Measurements from ENCODE around the gene USH2A. TPM values are rescaled to one million over a fixed set of nuclear protein-coding genes. Genes with fewer than 3 reads are reported as not detected.

USH2A gene
- total RNA-seq, 2 experiments from 2014 or later = not detected

- ATAC-seq (no peak), DNase-seq (no peak)
- Mint-ChIP-seq H3K27me3 (no peaks in the 10 kb centered on the region), H3K9me3 (peaks cover 3% of the 10 kb centered on the region), H3K4me3 (no peak overlapping the region), H3K4me1 (ENCODE audit: low read depth) (no peaks in the 10 kb centered on the region), H3K36me3 (ENCODE audit: low read depth) (no peaks in the 10 kb centered on the region), H3K27ac (no peak overlapping the region)
- no peak for TF ChIP-seq CTCF (IDR thresholded peaks at IDR 0.05)
- ChIA-PET POLR2A (no interaction called here), CTCF (no interaction called here)
- intact Hi-C loops (cut with micrococcal nuclease) = no loop called here
Measured at GRCh38 chr1:215992620-215993019, 430.6 kb downstream of the USH2A start.

GRCh38 chr1:215987092-215987875 is 436.0 kb downstream of the USH2A start:
- no peak overlapping the region for H3K4me3 Mint-ChIP-seq
- no peak for TF ChIP-seq CTCF (IDR thresholded peaks at IDR 0.05)
- intact Hi-C loops (cut with micrococcal nuclease) = no loop called here
- POLR2A ChIA-PET = no interaction called here
- ATAC-seq = no peak
- H3K27me3 Mint-ChIP-seq = no peaks in the 10 kb centered on the region
- no peaks in the 10 kb centered on the region for H3K4me1 Mint-ChIP-seq (ENCODE audit: low read depth)
- H3K36me3 Mint-ChIP-seq (ENCODE audit: low read depth) = no peaks in the 10 kb centered on the region
- DNase-seq = no peak
- CTCF ChIA-PET = no interaction called here
- no peak overlapping the region for H3K27ac Mint-ChIP-seq
- peaks cover 3% of the 10 kb centered on the region for H3K9me3 Mint-ChIP-seq

GRCh38 chr1:215986401-215986800 is 436.8 kb downstream of the USH2A start:
- ChIA-PET POLR2A (no interaction called here), CTCF (no interaction called here)
- DNase-seq (no peak), ATAC-seq (no peak)
- TF ChIP-seq CTCF (IDR thresholded peaks at IDR 0.05) = no peak
- Mint-ChIP-seq H3K36me3 (ENCODE audit: low read depth) (no peaks in the 10 kb centered on the region), H3K4me1 (ENCODE audit: low read depth) (no peaks in the 10 kb centered on the region), H3K27me3 (no peaks in the 10 kb centered on the region), H3K9me3 (peaks cover 6% of the 10 kb centered on the region), H3K27ac (no peak overlapping the region), H3K4me3 (no peak overlapping the region)
- intact Hi-C loops (cut with micrococcal nuclease) = no loop called here

- CTCF ChIA-PET = no interaction called here
Measured at GRCh38 chr1:215983680-215984079, 439.6 kb downstream of the USH2A start.

More at GRCh38 chr1:215983680-215984079, 439.6 kb downstream of the USH2A start:
- POLR2A ChIA-PET = no interaction called here
- Mint-ChIP-seq H3K9me3 (peaks cover 7% of the 10 kb centered on the region), H3K4me3 (no peak overlapping the region), H3K27ac (no peak overlapping the region), H3K4me1 (ENCODE audit: low read depth) (no peaks in the 10 kb centered on the region), H3K27me3 (no peaks in the 10 kb centered on the region), H3K36me3 (ENCODE audit: low read depth) (no peaks in the 10 kb centered on the region)
- no peak for TF ChIP-seq CTCF (IDR thresholded peaks at IDR 0.05)
- DNase-seq = no peak
- no peak for ATAC-seq
- intact Hi-C loops (cut with micrococcal nuclease) = no loop called here
